Stomach smooth muscle (tissue), 2 donors: ENCODE measurements around the gene GAL3ST2.
"Not testable (repeated sequence)": the region's sequence is repeated elsewhere in the genome, so short reads cannot be mapped to it uniquely, and the experiment has no call there.

Experiments used
- H3K27ac ChIP-seq: one replicate; pipeline ENCODE4 v1.7.0; 2013; ENCODE audit warnings: mild to moderate bottlenecking, low read length, inconsistent platforms
- H3K27me3 ChIP-seq, 2 donors: one replicate each; pipeline ENCODE4 v1.7.0; 2013; ENCODE audit warnings: low read length in 2 of 2; ENCODE audit not compliant: insufficient read depth in 2 of 2, control insufficient read depth in 1 of 2
- H3K36me3 ChIP-seq, 2 donors: one replicate each; pipeline ENCODE4 v1.7.0; 2013; ENCODE audit warnings: low read length in 2 of 2; ENCODE audit not compliant: control insufficient read depth in 2 of 2, insufficient read depth in 2 of 2
- H3K4me1 ChIP-seq: one replicate; pipeline ENCODE4 v1.7.0; 2013; ENCODE audit warnings: low read length; ENCODE audit not compliant: control insufficient read depth, insufficient read depth
- H3K4me3 ChIP-seq, 2 donors: one replicate each; pipeline ENCODE4 v1.7.0; 2013; ENCODE audit warnings: low read length in 2 of 2
- H3K9ac ChIP-seq, 2 donors: one replicate each; pipeline ENCODE4 v1.7.0; 2013; ENCODE audit warnings: low read length in 2 of 2, mild to moderate bottlenecking in 1 of 2
- H3K9me3 ChIP-seq, 2 donors: one replicate each; pipeline ENCODE4 v1.7.0; 2013; ENCODE audit warnings: low read length in 2 of 2; ENCODE audit not compliant: control insufficient read depth in 2 of 2
- donor health status: healthy.
- donor health status: Pancreatic carcinoma.

GAL3ST2 gene

GRCh38 chr2:241833756-241834526 lies 57.3 kb downstream of the GAL3ST2 start:
- H3K27ac ChIP-seq, H3K4me3 ChIP-seq, H3K9ac ChIP-seq, H3K9me3 ChIP-seq, H3K4me1 ChIP-seq, H3K36me3 ChIP-seq: not testable (repeated sequence)
- peaks cover 0 to 12% of the 10 kb centered on the region in 2 donors for H3K27me3 ChIP-seq

GRCh38 chr2:241834527-241835210 lies 58.0 kb downstream of the GAL3ST2 start:
- no peaks in the 10 kb centered on the region for H3K36me3 ChIP-seq
- H3K27me3 ChIP-seq: peaks cover 0 to 12% of the 10 kb centered on the region in 2 donors
- no peak overlapping the region for H3K4me3 ChIP-seq
- no peaks in the 10 kb centered on the region for H3K4me1 ChIP-seq
- H3K9me3 ChIP-seq: no peaks in the 10 kb centered on the region
- no peak overlapping the region for H3K9ac ChIP-seq
- no peak overlapping the region for H3K27ac ChIP-seq

- Histone ChIP-seq H3K4me1 (no peaks in the 10 kb centered on the region), H3K9me3 (no peaks in the 10 kb centered on the region), H3K27ac (no peak overlapping the region), H3K4me3 (no peak overlapping the region), H3K9ac (no peak overlapping the region), H3K27me3 (peaks cover 0 to 12% of the 10 kb centered on the region in 2 donors), H3K36me3 (no peaks in the 10 kb centered on the region)
Measured at GRCh38 chr2:241835611-241836010, 59.0 kb downstream of the GAL3ST2 start.

GRCh38 chr2:241836292-241836691 lies 59.7 kb downstream of the GAL3ST2 start:
- Histone ChIP-seq H3K4me3 (no peak overlapping the region), H3K4me1 (no peaks in the 10 kb centered on the region), H3K9me3 (no peaks in the 10 kb centered on the region), H3K27ac (no peak overlapping the region), H3K36me3 (no peaks in the 10 kb centered on the region), H3K27me3 (peaks cover 0 to 12% of the 10 kb centered on the region in 2 donors), H3K9ac (no peak overlapping the region)

- Histone ChIP-seq H3K4me1 (no peaks in the 10 kb centered on the region), H3K27me3 (peaks cover 0 to 11% of the 10 kb centered on the region in 2 donors), H3K4me3 (no peak overlapping the region), H3K27ac (no peak overlapping the region), H3K36me3 (no peaks in the 10 kb centered on the region), H3K9me3 (no peaks in the 10 kb centered on the region), H3K9ac (no peak overlapping the region)
Measured at GRCh38 chr2:241837197-241837965, 60.8 kb downstream of the GAL3ST2 start.

GRCh38 chr2:241841181-241842066 lies 64.8 kb downstream of the GAL3ST2 start:
- Histone ChIP-seq H3K9ac (no peak overlapping the region), H3K4me1 (peaks cover 11% of the 10 kb centered on the region), H3K9me3 (no peaks in the 10 kb centered on the region), H3K27ac (no peak overlapping the region), H3K27me3 (no peaks in the 10 kb centered on the region), H3K36me3 (no peaks in the 10 kb centered on the region), H3K4me3 (no peak overlapping the region)

GRCh38 chr2:241842067-241842415 lies 65.4 kb downstream of the GAL3ST2 start:
- Histone ChIP-seq H3K27ac (no peak overlapping the region), H3K9ac (no peak overlapping the region), H3K4me1 (peaks cover 11% of the 10 kb centered on the region), H3K36me3 (no peaks in the 10 kb centered on the region), H3K27me3 (no peaks in the 10 kb centered on the region), H3K4me3 (no peak overlapping the region), H3K9me3 (no peaks in the 10 kb centered on the region)

GRCh38 chr2:241842620-241843211 lies 66.1 kb downstream of the GAL3ST2 start:
- Histone ChIP-seq H3K4me3 (no peak overlapping the region), H3K4me1 (peaks cover 11% of the 10 kb centered on the region), H3K9me3 (no peaks in the 10 kb centered on the region), H3K27me3 (no peaks in the 10 kb centered on the region), H3K27ac (no peak overlapping the region), H3K36me3 (no peaks in the 10 kb centered on the region), H3K9ac (no peak overlapping the region)

GRCh38 chr2:241843321-241844065 lies 66.9 kb downstream of the GAL3ST2 start:
- Histone ChIP-seq H3K27ac (no peak overlapping the region), H3K4me3 (no peak overlapping the region), H3K4me1 (peaks cover 11% of the 10 kb centered on the region), H3K36me3 (no peaks in the 10 kb centered on the region), H3K9ac (no peak overlapping the region), H3K9me3 (no peaks in the 10 kb centered on the region), H3K27me3 (no peaks in the 10 kb centered on the region)
